Measurements from ENCODE around the gene DMD. TPM values are rescaled to one million over a fixed set of nuclear protein-coding genes. Genes with fewer than 3 reads are reported as not detected.

Gene DMD
- total RNA-seq, 3 donors from 2014 or later (not counting 1 experiment from before 2014, with no cell fraction given) = not detected

- H3K27ac ChIP-seq (ENCODE audit: low read length) = no peak overlapping the region
- Mint-ChIP-seq H3K27me3 (ENCODE audit: low read depth in 2 of 2) (no peaks in the 10 kb centered on the region), H3K9me3 (peaks cover 2 to 3% of the 10 kb centered on the region in 2 donors), H3K36me3 (no peaks in the 10 kb centered on the region), H3K4me3 (no peak overlapping the region), H3K4me1 (no peaks in the 10 kb centered on the region), H3K27ac (no peak overlapping the region)
- H3K27me3 ChIP-seq (ENCODE audit: control insufficient read depth, insufficient read depth, low read length) = no peaks in the 10 kb centered on the region
- DNase-seq (no peak), ATAC-seq (no peak)
- no peak for TF ChIP-seq CTCF (IDR thresholded peaks at IDR 0.05)
- intact Hi-C loops (cut with micrococcal nuclease) = no loop called here
- H3K4me3 ChIP-seq (ENCODE audit: low read length) = no peak overlapping the region
- no peaks in the 10 kb centered on the region for H3K4me1 ChIP-seq (ENCODE audit: control insufficient read depth, insufficient read depth, low read length)
- no peaks in the 10 kb centered on the region for H3K36me3 ChIP-seq (ENCODE audit: control insufficient read depth, insufficient read depth, low read length)
- no peaks in the 10 kb centered on the region for H3K9me3 ChIP-seq (ENCODE audit: control insufficient read depth, insufficient read depth, low read length)
- WGBS (ENCODE audit: insufficient coverage) = no CpG with 5 or more reads among the region's 2 CpGs
Observed at GRCh38 chrX:33210156-33210555, 1.2 kb downstream of the DMD start.

GRCh38 chrX:33207056-33207455 lies 4.3 kb downstream of the DMD start:
- no peaks in the 10 kb centered on the region for H3K27me3 Mint-ChIP-seq (ENCODE audit: low read depth in 2 of 2)
- H3K4me3 Mint-ChIP-seq = no peak overlapping the region
- Histone ChIP-seq H3K4me1 (ENCODE audit: control insufficient read depth, insufficient read depth, low read length) (no peaks in the 10 kb centered on the region), H3K36me3 (ENCODE audit: control insufficient read depth, insufficient read depth, low read length) (no peaks in the 10 kb centered on the region), H3K27me3 (ENCODE audit: control insufficient read depth, insufficient read depth, low read length) (no peaks in the 10 kb centered on the region), H3K9me3 (ENCODE audit: control insufficient read depth, insufficient read depth, low read length) (no peaks in the 10 kb centered on the region), H3K27ac (ENCODE audit: low read length) (no peak overlapping the region), H3K4me3 (ENCODE audit: low read length) (no peak overlapping the region)
- DNase-seq = no peak
- TF ChIP-seq CTCF (IDR thresholded peaks at IDR 0.05) = no peak
- no peaks in the 10 kb centered on the region for H3K36me3 Mint-ChIP-seq
- no peaks in the 10 kb centered on the region for H3K4me1 Mint-ChIP-seq
- no peak overlapping the region for H3K27ac Mint-ChIP-seq
- ATAC-seq = no peak
- 0% methylated on average over 1 of the region's 1 CpG for WGBS (ENCODE audit: insufficient coverage)
- H3K9me3 Mint-ChIP-seq = peaks cover 6 to 8% of the 10 kb centered on the region in 2 donors
- intact Hi-C loops (cut with micrococcal nuclease) = no loop called here

DNA sequence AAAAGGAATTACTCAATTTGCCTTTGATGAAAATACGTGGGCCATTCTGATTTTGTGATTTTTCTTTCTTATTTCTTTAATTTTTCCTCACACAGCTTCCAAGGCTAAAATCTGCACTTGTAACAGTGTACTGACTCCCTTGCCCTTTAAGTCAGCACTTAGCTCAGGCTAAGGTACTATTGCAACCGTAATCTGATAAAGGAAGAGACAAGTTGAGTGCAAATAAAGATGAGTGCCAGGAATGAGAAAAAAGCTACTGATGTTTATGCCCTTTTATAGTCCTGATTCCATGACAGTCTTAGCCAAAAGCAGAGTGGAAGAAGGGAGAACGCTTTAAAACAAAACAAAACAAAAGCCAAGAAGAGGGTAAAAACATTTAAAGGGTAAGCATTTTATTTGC lies 6.0 kb downstream of the DMD start:
- Histone ChIP-seq H3K4me1 (ENCODE audit: control insufficient read depth, insufficient read depth, low read length) (no peaks in the 10 kb centered on the region), H3K36me3 (ENCODE audit: control insufficient read depth, insufficient read depth, low read length) (no peaks in the 10 kb centered on the region), H3K9me3 (ENCODE audit: control insufficient read depth, insufficient read depth, low read length) (no peaks in the 10 kb centered on the region), H3K27ac (ENCODE audit: low read length) (no peak overlapping the region), H3K27me3 (ENCODE audit: control insufficient read depth, insufficient read depth, low read length) (no peaks in the 10 kb centered on the region), H3K4me3 (ENCODE audit: low read length) (no peak overlapping the region)
- Mint-ChIP-seq H3K4me3 (no peak overlapping the region), H3K27ac (no peak overlapping the region), H3K27me3 (ENCODE audit: low read depth in 2 of 2) (no peaks in the 10 kb centered on the region), H3K9me3 (peaks cover 6 to 8% of the 10 kb centered on the region in 2 donors), H3K36me3 (no peaks in the 10 kb centered on the region), H3K4me1 (no peaks in the 10 kb centered on the region)
- no peak for TF ChIP-seq CTCF (IDR thresholded peaks at IDR 0.05)
- WGBS (ENCODE audit: insufficient coverage) = 43% methylated on average over 1 of the region's 3 CpGs
- DNase-seq (no peak), ATAC-seq (no peak)
- intact Hi-C loops (cut with micrococcal nuclease) = no loop called here

GRCh38 chrX:33204889-33205288 lies 6.5 kb downstream of the DMD start:
- Mint-ChIP-seq H3K27ac (no peak overlapping the region), H3K36me3 (no peaks in the 10 kb centered on the region)
- WGBS (ENCODE audit: insufficient coverage) = 80% methylated on average over 5 of the region's 5 CpGs

More at GRCh38 chrX:33204889-33205288, 6.5 kb downstream of the DMD start:
- DNase-seq = no peak
- Histone ChIP-seq H3K4me1 (ENCODE audit: control insufficient read depth, insufficient read depth, low read length) (no peaks in the 10 kb centered on the region), H3K27ac (ENCODE audit: low read length) (no peak overlapping the region), H3K36me3 (ENCODE audit: control insufficient read depth, insufficient read depth, low read length) (no peaks in the 10 kb centered on the region), H3K4me3 (ENCODE audit: low read length) (no peak overlapping the region), H3K27me3 (ENCODE audit: control insufficient read depth, insufficient read depth, low read length) (no peaks in the 10 kb centered on the region), H3K9me3 (ENCODE audit: control insufficient read depth, insufficient read depth, low read length) (no peaks in the 10 kb centered on the region)
- Mint-ChIP-seq H3K27me3 (ENCODE audit: low read depth in 2 of 2) (no peaks in the 10 kb centered on the region), H3K4me3 (no peak overlapping the region), H3K9me3 (peaks cover 6 to 8% of the 10 kb centered on the region in 2 donors), H3K4me1 (no peaks in the 10 kb centered on the region)
- no peak for ATAC-seq
- TF ChIP-seq CTCF (IDR thresholded peaks at IDR 0.05) = no peak
- intact Hi-C loops (cut with micrococcal nuclease) = no loop called here

All from natural killer cell (primary cell).